HepG2 (cell line): ENCODE results near the gene MAPK1. TPM values are rescaled to one million over a fixed set of nuclear protein-coding genes. Genes with fewer than 3 reads are reported as not detected.

Experiments used
- ARNT2 ChIP-seq: sonication (generic); formaldehyde crosslinking; IDR thresholded peaks from 2 replicates; pipeline ENCODE4 v1.8.0; 2022; ENCODE audit warnings: mild to moderate bottlenecking, low read depth, missing genetic modification reagents, moderate library complexity
- ATF6 ChIP-seq: sonication (generic); formaldehyde crosslinking; conservative IDR thresholded peaks from 2 replicates; pipeline ENCODE4 v1.4.0; 2020; ENCODE audit warnings: missing genetic modification reagents
- BHLHE40 ChIP-seq: IDR thresholded peaks from 2 replicates; pipeline ENCODE4 v1.6.1; 2011; ENCODE audit warnings: low read length, improper control_type of control experiment
- CAMTA2 ChIP-seq: sonication (generic); formaldehyde crosslinking; IDR thresholded peaks from 2 replicates; pipeline ENCODE4 v1.4.0; 2020; ENCODE audit warnings: mild to moderate bottlenecking, missing genetic modification reagents, borderline replicate concordance
- CENPT ChIP-seq: sonication (generic); formaldehyde crosslinking; IDR thresholded peaks from 2 replicates; pipeline ENCODE4 v1.8.0; 2022; ENCODE audit warnings: low read depth, mild to moderate bottlenecking, moderate library complexity, missing genetic modification reagents
- JDP2 ChIP-seq: sonication (generic); formaldehyde crosslinking; IDR thresholded peaks from 2 replicates; pipeline ENCODE4 v1.8.1; 2022; ENCODE audit warnings: missing genetic modification reagents, borderline replicate concordance
- KAT2B ChIP-seq: fragments of 150-350 bp; IDR thresholded peaks from 2 replicates; pipeline ENCODE4 v1.6.1; 2014; ENCODE audit warnings: low read depth, low read length, borderline replicate concordance
- MYC ChIP-seq: sonication (generic); formaldehyde crosslinking; IDR thresholded peaks from 2 replicates; pipeline ENCODE4 v1.9.0; 2021; ENCODE audit warnings: missing genetic modification reagents, borderline replicate concordance
- PAF1 ChIP-seq: IDR thresholded peaks from 2 replicates; pipeline ENCODE4 v1.6.1; 2016; ENCODE audit warnings: missing genetic modification reagents, missing compliant biosample characterization
- SP2 ChIP-seq: sonication (generic); formaldehyde crosslinking; IDR thresholded peaks from 2 replicates; pipeline ENCODE4 v1.5.1; 2020; ENCODE audit warnings: mild to moderate bottlenecking, missing genetic modification reagents
- TBX3 ChIP-seq: fragments of 450-650 bp; IDR thresholded peaks from 2 replicates; pipeline ENCODE4 v1.6.1; 2017; ENCODE audit warnings: antibody characterized with exemption, mild to moderate bottlenecking, inconsistent platforms, borderline replicate concordance
- ZNF264 ChIP-seq: sonication (generic); formaldehyde crosslinking; IDR thresholded peaks from 2 replicates; pipeline ENCODE4 v1.4.0; 2020; ENCODE audit warnings: missing genetic modification reagents
- ZNF383 ChIP-seq: sonication (generic); formaldehyde crosslinking; IDR thresholded peaks from 2 replicates; pipeline ENCODE4 v1.4.0; 2020; ENCODE audit warnings: missing genetic modification reagents, mild to moderate bottlenecking, borderline replicate concordance
- ZNF407 ChIP-seq: sonication (generic); formaldehyde crosslinking; IDR thresholded peaks from one replicate; pipeline ENCODE4 v1.5.1; 2020; ENCODE audit warnings: mild to moderate bottlenecking, missing genetic modification reagents; ENCODE audit errors: not compliant biosample characterization
- ZNF414 ChIP-seq: sonication (generic); formaldehyde crosslinking; IDR thresholded peaks from 2 replicates; pipeline ENCODE4 v1.5.0; 2020; ENCODE audit warnings: missing genetic modification reagents
- ZNF704 ChIP-seq: sonication (generic); formaldehyde crosslinking; IDR thresholded peaks from 2 replicates; pipeline ENCODE4 v1.8.1; 2023; ENCODE audit warnings: mild to moderate bottlenecking, inconsistent platforms, moderate library complexity, missing genetic modification reagents, borderline replicate concordance
- polyA plus RNA-seq, 8 experiments: library from polyadenylated mRNA; depleted of rRNA in 3 of 8; stranded (reverse) in 7 of 8; unstranded in 1 of 8; fragments of >200 nt; fragmentation: Illumina TruSeq in 4 of 8; extraction: Trizol in 4 of 8; gene quantifications; 2 replicates each; pipeline versions ENCODE4 v1.2.1 to v1.2.3, GENCODE V29; 2011 to 2016; ENCODE audit warnings: low read depth in 4 of 8, missing spikeins in 1 of 8, mixed read lengths in 1 of 8; ENCODE audit not compliant: insufficient read depth in 1 of 8
- total RNA-seq, 5 experiments: library from RNA; depleted of rRNA; stranded (reverse); fragments of >200 nt; fragmentation: Illumina TruSeq; extraction: Trizol; gene quantifications; 2 replicates each; pipeline ENCODE4 v1.2.3, GENCODE V29; 2016; ENCODE audit warnings: low read depth in 1 of 5

MAPK1 gene
- total and polyA plus RNA-seq, 2 of the 13 experiments (the other 11 are each of a cell fraction or from before 2014, with no cell fraction given), result 107 to 114 TPM

- TF ChIP-seq MYC (CRISPR knock-in tag), result peak; percentile 56; the same call in 1 of the 2 replicates
- TF ChIP-seq ZNF414 (CRISPR knock-in tag), result no peak
- peak; percentile 69; the same call in 1 of the 2 replicates for TF ChIP-seq ZNF704 (CRISPR knock-in tag)
- no peak for TF ChIP-seq ATF6 (CRISPR knock-in tag)
- TF ChIP-seq CENPT (CRISPR knock-in tag), result peak; percentile 95
- no peak for TF ChIP-seq ZNF407 (CRISPR knock-in tag)
- TF ChIP-seq PAF1 (CRISPR knock-in tag), result no peak
- TF ChIP-seq KAT2B, result no peak
- peak; percentile 19; the same call in 1 of the 2 replicates for TF ChIP-seq JDP2 (CRISPR knock-in tag)
- no peak for TF ChIP-seq ZNF383 (CRISPR knock-in tag)
- no peak for TF ChIP-seq TBX3
- peak; percentile 96 for TF ChIP-seq ARNT2 (CRISPR knock-in tag)
- TF ChIP-seq CAMTA2 (CRISPR knock-in tag), result no peak
- no peak for TF ChIP-seq ZNF264 (CRISPR knock-in tag)
- peak; percentile 70 for TF ChIP-seq SP2 (CRISPR knock-in tag)
- peak; percentile 65 for TF ChIP-seq BHLHE40
Observed at GRCh38 chr22:21735200-21736083, 132.0 kb downstream of the MAPK1 start, which contains the start of gene YPEL1 (continued).
